Neutrophil (primary cell): ENCODE data around the gene HOXD10.

Experiments
- H3K27ac ChIP-seq: fragments of 200-600 bp; sonication (generic); 2 replicates; pipeline ENCODE4 v1.5.1; 2016; ENCODE audit warnings: mild to moderate bottlenecking, moderate library complexity
- H3K27me3 ChIP-seq: fragments of 200-600 bp; sonication (generic); 2 replicates; pipeline ENCODE4 v1.6.0; 2016; ENCODE audit warnings: mild to moderate bottlenecking
- H3K36me3 ChIP-seq: fragments of 200-600 bp; sonication (generic); 2 replicates; pipeline ENCODE4 v1.5.1; 2017
- H3K4me1 ChIP-seq, 2 experiments: fragments of 200-600 bp in 1 of 2; sonication (generic) in 1 of 2; 1 replicate in 1 of 2; 2 replicates in 1 of 2; pipeline versions ENCODE4 v1.5.1 to v1.6.1; 2013 to 2016; ENCODE audit warnings: low read depth in 1 of 2, low read length in 1 of 2, mild to moderate bottlenecking in 1 of 2, moderate library complexity in 1 of 2; ENCODE audit not compliant: control insufficient read depth in 1 of 2, insufficient read depth in 1 of 2
- H3K4me3 ChIP-seq, 2 experiments: fragments of 200-600 bp in 1 of 2; sonication (generic) in 1 of 2; 1 replicate in 1 of 2; 2 replicates in 1 of 2; pipeline ENCODE4 v1.5.1; 2013 to 2016; ENCODE audit warnings: low read depth in 1 of 2, low read length in 1 of 2, mild to moderate bottlenecking in 1 of 2, moderate library complexity in 1 of 2
- H3K9me3 ChIP-seq: fragments of 200-600 bp; sonication (generic); 2 replicates; pipeline ENCODE4 v1.5.1; 2016
- CTCF ChIP-seq: fragments of 200-600 bp; sonication (generic); IDR thresholded peaks from 2 replicates; pipeline ENCODE4 v1.5.1; 2016; ENCODE audit warnings: antibody characterized with exemption

Gene HOXD10

DNA sequence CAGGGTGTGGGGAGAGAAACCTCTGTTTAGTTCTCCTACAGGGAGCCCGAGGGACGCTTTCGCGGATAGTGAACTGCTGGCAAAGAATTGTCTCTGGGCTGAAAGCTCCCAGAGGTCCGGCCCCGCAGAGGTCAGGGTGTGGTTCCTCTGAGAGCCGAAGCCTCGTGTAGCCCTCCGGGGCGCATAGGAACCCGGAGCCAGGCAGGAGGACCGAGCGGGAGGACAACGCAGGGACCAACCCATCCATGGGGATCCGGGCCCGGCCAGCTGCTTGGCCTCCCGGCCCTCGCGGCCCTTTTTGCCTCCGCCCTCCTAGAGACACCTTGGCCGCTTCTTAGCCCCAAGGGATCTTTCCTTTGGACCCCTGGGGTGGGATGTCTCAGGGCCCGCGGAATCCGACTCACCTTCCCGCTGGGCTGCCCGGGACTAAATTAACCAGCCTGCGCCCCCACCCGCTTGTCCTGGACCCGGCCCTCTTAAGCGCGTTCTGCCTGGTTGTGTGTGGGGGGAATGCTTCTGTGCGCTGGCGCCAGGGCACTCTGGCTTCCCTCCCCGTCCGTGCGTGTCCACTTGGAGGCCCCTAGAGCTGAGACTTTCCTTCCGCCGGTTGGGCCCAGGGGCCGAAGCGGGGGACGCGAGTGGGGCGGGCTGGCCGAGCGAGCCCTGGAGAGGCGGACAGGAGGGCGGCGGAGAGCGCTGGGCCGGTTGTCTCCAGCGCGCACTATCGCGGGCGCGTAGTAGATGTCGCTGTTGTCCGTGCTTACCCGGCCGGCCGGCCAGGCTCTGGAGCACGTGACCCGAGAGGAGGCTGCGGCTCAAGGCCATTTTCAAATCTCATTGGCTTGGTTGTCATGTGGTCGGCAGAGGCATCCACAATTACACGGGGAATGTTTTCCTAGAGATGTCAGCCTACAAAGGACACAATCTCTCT lies at the start of gene HOXD10:
Gene HOXD10, plus strand, starts transcription at position 896 of the 931 bp plus-strand sequence. CDS start 56 bp downstream, outside the sequence.
- TF ChIP-seq CTCF: no peak
- no peak within 1 kb of the TSS for H3K4me3 ChIP-seq
- H3K4me1 ChIP-seq: peaks cover 2 to 3% of the 10 kb centered on the region in 2 experiments
- H3K36me3 ChIP-seq: no peaks in the 10 kb centered on the region
- no peaks in the 10 kb centered on the region for H3K9me3 ChIP-seq
- peaks cover 100% of the 10 kb centered on the region for H3K27me3 ChIP-seq
- H3K27ac ChIP-seq: no peak within 1 kb of the TSS

- Histone ChIP-seq H3K4me3 (peak overlapping the region in 1 of 2 experiments; percentile 4), H3K27ac (no peak overlapping the region), H3K4me1 (peaks cover 20 to 25% of the 10 kb centered on the region in 2 experiments), H3K9me3 (no peaks in the 10 kb centered on the region), H3K36me3 (no peaks in the 10 kb centered on the region), H3K27me3 (peaks cover 100% of the 10 kb centered on the region)
- no peak for TF ChIP-seq CTCF
Measured at GRCh38 chr2:176067589-176068418, 48.8 kb upstream of the HOXD10 start.

DNA sequence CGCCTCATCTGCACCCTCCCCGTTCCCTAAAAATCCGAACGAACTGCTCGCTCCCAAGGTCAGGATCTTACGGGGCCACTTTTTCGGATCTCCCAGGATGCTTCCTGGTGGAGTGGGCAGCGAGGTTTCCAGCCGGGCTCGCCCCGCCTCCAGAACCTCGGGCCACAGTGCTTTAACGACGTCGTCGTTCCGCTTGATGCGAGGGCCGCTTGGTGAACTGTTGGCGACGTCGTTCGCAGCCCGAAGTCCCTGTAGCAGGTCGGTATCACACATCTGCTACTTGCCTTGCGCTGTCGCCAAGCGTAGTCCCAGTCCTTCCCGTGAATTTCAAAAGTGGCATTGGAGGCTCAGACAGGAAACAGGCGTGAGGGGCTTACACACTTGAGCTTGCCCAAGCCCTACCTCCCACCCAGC lies 48.2 kb upstream of the HOXD10 start:
- Histone ChIP-seq H3K36me3 (no peaks in the 10 kb centered on the region), H3K27ac (no peak overlapping the region), H3K4me3 (no peak overlapping the region), H3K4me1 (peaks cover 20 to 25% of the 10 kb centered on the region in 2 experiments), H3K9me3 (no peaks in the 10 kb centered on the region), H3K27me3 (peaks cover 100% of the 10 kb centered on the region)
- TF ChIP-seq CTCF: no peak

DNA sequence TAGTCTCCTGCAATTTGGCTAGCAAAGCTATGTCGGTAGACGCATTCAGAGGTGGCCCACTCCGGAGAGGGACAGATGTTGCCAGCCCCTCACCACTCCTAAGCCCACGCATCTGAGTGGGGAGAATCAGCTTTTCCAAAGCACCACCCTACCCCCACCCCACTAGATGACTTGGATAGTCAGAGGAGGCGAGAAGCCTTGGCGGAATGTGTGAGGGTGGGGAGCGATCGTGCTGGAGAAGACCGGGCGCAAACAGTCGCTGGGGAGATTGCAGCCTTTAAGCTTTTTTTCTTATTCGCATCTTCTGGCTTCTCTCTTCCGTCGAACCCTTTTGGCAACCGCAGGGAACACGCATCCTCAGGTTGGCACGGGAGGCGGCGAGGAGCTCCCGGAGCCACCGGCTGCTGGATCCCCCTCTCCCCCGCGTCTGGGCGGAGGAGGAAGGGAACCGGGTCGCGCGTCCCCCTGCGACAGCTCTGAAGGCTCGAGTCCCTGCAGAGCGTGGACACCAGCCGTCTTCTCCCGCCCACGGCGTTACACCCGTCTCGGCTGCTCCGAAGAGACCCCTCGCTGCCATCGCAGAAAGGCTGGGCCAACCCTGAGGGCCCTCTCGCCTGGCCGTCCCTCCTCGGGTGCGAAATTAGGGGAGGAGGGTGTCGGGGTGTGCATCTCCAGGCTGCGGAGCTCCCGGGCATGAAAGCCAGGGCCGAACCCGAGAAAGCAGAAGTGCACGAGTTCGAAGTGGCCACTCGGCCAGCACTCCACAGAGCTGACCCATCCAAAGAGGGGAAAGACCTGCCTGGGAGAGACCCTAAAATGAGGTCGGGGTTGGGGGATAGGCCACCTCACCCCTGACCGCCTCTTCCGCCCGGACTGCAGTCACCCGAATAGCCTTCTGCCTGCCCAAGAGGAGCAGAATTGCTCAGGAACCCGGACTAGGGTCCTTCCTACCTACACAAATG lies 45.0 kb upstream of the HOXD10 start:
- TF ChIP-seq CTCF: no peak
- H3K4me3 ChIP-seq: no peak overlapping the region
- H3K36me3 ChIP-seq: no peaks in the 10 kb centered on the region
- H3K9me3 ChIP-seq: no peaks in the 10 kb centered on the region
- peaks cover 100% of the 10 kb centered on the region for H3K27me3 ChIP-seq
- no peak overlapping the region for H3K27ac ChIP-seq
- H3K4me1 ChIP-seq: peaks cover 20 to 25% of the 10 kb centered on the region in 2 experiments

GRCh38 chr2:176072292-176072669 lies 44.3 kb upstream of the HOXD10 start:
- no peak overlapping the region for H3K4me3 ChIP-seq
- H3K27ac ChIP-seq: no peak overlapping the region
- no peaks in the 10 kb centered on the region for H3K36me3 ChIP-seq
- no peak for TF ChIP-seq CTCF
- peaks cover 14 to 19% of the 10 kb centered on the region in 2 experiments for H3K4me1 ChIP-seq
- H3K27me3 ChIP-seq: peaks cover 100% of the 10 kb centered on the region
- H3K9me3 ChIP-seq: no peaks in the 10 kb centered on the region
